OCI-M2 (cell line): ENCODE results near the gene CNP.
"Not testable (repeated sequence)": the region's sequence is repeated elsewhere in the genome, so short reads cannot be mapped to it uniquely, and the experiment has no call there.

ENCODE experiments used
- DNase-seq: peaks from one replicate; lab custom pipeline; 2025; ENCODE audit not compliant: unreplicated experiment; lab: John Stamatoyannopoulos, UW

CNP gene

DNA sequence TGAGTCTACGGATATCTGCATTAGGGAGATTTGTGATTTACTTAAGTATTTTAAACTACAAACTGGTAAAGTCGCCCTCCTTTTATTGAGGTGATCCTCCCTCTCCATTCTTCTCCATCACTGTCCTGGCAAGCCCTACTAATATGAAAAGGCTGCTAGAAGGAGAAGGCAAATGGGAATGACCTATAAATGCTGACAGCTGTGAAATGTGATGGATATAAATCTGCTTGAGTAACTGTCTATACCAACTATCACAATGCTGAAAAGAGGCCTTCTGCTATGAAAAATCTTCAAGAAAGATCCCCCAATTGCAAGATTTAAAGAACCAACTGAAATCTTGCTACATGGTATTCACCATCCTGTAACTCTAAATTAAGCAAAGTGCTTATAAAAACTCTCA lies 35.1 kb downstream of the CNP start:
- no peak for DNase-seq

DNA sequence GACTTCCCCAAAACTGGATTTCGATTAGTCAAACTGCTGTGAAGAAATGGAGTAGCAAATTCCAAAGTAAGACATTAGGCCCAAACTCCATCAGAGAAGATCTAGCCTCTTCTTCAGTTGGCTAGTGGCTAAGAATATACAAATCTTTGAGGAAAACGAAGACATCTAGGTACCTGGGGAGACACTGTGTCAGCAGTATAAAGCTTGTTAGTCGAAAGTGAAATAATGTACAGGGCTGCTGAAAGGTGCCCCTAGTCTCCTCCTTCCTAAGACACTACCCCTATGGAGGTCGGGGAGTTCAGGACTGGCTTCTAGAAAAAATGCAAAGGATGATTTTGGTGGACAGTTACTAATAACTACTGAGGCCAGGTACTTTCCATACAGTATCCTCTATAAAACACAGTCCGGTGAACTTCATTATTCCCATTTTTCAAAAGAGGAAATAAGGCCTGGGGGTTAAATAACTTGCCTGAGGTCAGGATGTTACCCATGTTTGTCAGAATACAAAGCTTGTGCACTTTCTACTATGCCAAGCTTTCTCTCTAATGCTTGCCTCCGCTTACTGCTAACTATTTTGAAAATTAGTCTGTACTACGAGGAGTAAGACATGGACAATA lies 35.7 kb downstream of the CNP start:
- DNase-seq: no peak

DNA sequence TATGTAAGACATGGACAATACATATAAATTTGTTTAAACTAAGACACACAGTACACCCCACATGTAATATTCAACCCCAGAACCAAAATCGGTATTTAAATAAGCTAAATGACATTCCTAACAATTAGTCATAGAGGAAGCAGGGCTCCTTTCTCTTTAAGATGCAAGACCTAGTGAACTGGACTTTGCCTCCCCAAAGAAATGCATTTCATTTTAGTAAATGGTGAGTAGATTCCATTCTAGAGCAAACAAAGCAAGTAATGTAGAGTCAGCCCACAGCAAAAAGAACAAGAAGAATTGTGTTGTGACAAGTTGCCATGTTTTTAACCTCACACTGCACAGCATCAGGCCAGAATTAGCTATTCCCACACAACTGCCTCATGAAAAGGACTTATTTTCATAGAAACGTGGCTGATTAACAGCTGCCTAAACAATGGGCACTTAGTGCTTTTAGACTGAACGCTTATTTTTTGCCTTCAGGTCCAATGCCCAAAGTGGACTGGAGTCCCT lies 36.3 kb downstream of the CNP start:
- DNase-seq: no peak

DNA sequence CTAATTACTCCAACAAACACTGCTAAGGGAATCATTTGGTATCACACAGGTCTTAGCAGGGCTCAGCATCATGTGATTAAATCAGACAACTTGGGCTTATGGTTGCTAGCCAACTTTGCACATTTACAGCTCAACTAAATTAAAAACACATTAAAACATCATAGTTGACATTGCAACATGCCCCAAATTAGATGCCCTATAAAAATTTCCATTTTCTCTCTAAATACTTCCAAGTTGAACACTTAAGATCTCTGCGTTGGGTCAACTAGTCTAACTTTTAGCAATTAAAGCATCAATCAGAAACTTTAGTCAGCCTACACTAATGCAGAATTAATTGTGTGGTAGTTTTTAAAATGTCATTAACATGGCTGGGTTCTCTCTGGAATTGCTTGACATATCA lies 38.6 kb downstream of the CNP start:
- no peak for DNase-seq

DNA sequence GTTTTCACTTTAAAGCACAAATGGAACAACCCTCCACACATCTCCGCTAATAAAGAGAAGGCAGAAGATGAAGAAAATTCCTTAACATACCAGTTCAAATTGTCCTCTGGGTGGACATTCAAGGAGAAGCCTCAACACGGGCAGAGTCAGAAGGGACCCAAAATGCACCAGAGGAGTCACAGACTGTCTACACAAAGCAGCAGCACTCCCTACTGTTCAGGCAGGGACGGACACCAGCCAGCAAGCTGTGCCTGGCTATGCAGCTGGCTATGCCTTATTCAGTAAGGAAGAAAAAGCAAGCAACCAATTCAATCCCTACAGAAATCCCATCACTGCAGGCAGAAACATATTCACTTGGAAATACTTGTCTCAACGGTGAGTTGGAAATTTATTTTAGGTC lies 42.6 kb downstream of the CNP start:
- DNase-seq: no peak

DNA sequence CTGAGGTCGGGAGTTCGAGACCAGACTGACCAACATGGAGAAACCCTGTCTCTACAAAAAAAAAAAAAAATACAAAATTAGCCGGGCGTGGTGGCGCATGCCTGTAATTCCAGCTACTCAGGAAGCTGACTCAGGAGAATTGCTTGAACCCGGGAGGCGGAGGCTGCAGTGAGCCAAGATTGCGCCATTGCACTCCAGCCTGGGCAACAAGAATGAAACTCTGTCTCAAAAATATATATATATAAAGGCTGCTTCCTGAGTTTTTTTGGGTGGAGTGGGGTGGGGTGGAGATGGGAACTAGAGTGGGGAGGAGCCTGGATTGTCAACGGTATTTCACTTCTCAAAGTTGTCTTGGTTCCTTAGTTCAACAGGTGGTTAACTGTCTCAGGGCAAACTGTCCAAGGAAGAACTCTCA lies 43.7 kb downstream of the CNP start:
- DNase-seq: not testable (repeated sequence)

DNA sequence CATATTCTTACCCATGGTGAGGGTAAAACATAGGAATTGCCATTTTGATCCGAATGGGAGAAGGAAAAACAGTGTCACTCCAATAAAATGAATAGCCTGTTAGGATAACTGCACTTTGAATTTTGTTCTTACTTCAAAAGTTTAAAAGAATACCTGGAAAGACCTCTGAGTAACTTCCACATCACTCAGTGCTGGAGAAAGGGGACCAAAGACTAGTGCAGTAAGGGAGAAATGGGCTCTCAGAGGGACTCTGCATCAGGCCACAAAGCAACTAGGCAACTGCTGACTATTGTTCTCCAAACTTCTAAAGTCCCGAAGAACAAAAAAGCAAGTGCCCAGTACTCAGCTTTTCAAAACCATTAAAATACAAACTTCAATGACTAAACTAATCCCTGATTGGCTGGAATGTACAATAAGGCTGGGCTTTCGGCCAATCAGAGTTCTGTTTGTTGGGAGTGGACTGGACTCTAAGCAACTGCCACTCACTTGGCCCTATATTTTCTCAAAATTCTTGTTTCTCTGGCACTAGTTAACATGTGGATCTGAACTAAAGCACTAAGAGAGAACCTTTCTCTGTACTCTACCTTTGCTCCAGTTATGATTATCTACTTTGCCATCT lies 44.4 kb downstream of the CNP start:
- DNase-seq: no peak

DNA sequence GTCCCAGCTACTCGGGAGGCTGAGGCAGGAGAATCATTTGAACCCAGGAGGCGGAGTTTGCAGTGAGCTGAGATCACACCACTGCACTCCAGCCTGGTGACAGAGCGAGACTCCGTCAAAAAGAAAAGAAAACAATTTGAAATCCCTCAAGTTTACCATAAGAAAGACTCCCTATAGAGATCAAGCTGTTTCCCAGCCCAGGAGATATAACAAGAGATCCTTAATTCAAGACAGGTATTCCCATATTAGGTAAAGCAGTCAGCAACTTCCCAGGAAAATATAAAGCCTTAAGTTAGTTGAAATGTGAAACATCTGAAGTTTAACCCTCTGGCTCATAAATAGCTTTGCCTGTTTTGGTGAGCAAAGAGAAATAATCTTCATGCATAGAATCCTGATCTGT lies 45.8 kb downstream of the CNP start:
- not testable (repeated sequence) for DNase-seq

DNA sequence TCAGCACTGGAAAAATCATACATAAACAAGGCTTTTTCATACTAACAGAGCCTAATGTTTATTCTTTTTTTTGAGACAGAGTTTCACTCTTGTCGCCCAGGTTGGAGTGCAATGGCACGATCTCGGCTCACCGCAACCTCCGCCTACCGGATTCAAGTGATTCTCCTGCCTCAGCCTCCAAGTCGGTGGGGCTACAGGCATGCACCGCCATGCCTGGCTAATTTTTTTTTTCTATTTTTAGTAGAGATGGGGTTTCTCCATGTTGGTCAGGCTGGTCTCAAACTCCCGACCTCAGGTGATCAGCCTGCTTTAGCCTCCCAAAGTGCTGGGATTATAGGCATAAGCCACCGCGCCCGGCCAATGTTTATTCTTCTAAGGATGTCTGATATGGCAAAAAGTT lies 47.1 kb downstream of the CNP start:
- DNase-seq: not testable (repeated sequence)

DNA sequence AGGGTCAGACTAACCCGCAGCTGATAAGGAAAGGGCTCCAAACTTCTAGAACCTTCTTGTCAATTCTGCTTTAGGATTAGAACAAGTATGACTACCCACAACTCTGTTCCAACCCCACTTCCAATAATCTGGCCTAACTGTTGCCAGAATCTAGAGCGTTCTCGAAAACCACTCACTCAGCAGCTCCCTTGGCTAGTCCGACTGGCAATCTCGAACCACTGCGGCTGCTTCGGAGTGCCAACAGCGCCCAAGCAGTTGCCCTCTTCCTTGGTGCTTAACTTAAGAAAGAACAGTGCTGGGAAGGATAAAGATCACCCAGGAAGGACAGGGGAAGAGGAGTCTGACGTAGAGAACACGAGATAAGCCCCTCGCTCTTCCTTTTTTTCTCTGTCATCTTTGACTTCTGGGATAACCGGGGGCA lies 49.8 kb downstream of the CNP start:
- DNase-seq: no peak

DNA sequence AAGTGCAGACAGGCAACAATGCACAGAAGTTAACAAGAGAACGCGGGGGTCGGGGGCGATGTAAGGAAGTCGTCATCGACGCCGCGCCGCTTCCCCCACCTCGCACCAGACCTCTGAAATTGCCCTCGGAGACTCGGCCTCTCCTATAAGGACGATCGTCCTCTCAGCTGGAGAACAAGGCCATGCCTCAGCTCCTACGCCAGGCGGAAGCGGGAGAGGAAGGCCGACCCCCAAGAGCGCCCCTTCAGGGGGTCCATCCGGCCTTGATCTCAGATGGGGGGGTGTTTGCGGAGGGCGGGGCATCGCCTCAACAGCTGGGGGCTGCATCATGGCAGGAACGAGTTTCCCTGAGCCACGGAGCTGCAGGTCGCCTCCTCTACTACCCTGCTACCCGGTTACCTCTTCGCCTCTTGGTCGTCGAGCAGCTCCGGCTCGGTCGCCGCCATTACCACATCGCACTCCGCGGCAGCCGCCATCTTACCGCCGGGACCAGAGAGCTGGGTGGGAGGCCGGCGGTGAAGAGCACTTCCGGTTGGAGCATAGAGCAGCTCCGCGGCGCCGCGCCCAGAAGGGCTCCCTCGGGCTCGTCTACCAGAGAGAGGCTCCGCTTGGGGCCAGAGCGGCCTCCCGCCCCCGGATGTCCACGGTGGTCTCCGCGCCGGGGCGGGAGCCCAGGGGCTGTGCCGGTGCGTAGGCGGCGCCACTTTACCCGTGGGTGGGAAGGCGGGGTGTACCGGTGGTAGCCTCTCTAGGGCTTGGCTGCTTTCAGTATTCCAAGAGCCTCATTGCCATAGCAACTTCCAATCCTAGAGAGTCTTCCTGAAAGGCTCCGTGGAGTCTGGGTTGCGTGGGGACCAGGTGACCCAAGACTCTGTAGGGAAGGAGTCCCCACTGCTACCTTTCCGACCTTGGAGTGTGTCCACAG lies 50.6 kb downstream of the CNP start, which contains the start of gene DNAJC7:
Gene DNAJC7 (minus strand): TSS at position 499 of the 925 bp plus-strand sequence. CDS start 23 bp downstream, at position 476.
- peak; percentile 51 for DNase-seq

DNA sequence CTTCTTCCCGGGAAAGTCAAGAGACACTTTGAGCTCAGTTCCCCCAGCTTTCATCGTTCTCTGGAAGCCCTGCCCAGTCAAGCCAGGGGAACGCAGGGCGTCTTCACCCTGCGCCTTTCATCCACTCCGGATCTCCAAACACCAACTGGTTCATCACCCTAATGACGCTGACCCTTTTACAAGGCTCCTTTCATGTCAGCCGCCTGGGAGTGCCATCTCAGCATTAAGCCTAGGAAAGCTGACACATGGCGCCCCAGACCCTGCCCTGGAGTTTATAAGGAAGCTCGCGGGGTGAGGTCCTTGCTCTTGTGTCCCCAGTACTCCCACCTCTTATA lies 51.2 kb downstream of the CNP start:
- DNase-seq: no peak

DNA sequence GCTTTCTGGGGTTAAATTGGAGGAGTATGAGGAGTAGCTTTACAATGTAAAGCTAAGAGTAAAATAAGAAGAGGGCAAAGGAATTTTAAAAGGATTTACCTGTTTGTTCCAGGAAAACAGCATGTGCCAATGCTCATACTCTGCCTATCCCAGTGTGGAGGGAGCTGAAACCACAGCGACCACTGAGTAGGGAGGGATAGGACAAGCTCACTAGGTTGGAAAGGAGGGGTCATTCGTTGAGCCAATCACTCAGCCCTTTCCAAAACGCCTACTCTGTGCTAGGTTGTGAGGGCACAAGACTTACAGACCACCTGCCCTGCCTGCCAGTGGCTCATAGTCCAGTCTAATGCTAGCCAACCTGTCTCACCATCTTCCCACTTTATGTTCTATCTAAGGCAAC lies 51.7 kb downstream of the CNP start:
- DNase-seq: peak; percentile 56

DNA sequence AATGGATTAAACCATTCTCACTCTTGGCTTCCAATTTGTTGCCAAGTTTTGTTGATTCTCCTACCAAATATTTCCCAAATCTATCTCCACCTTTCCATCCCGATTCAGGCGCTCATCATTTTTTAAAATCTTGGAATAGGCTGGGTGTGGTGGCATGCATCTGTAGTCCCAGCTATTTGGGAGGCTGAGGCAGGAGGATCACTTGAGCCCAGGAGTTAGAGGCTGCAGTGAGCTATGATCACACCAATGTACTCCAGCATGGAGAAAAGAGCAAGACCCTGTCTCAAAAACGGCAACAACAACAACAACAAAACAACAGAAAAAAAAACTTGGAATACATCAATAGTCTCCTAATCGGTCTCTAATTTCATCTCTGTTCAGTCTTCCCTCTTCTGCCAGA lies 52.4 kb downstream of the CNP start:
- DNase-seq: no peak

DNA sequence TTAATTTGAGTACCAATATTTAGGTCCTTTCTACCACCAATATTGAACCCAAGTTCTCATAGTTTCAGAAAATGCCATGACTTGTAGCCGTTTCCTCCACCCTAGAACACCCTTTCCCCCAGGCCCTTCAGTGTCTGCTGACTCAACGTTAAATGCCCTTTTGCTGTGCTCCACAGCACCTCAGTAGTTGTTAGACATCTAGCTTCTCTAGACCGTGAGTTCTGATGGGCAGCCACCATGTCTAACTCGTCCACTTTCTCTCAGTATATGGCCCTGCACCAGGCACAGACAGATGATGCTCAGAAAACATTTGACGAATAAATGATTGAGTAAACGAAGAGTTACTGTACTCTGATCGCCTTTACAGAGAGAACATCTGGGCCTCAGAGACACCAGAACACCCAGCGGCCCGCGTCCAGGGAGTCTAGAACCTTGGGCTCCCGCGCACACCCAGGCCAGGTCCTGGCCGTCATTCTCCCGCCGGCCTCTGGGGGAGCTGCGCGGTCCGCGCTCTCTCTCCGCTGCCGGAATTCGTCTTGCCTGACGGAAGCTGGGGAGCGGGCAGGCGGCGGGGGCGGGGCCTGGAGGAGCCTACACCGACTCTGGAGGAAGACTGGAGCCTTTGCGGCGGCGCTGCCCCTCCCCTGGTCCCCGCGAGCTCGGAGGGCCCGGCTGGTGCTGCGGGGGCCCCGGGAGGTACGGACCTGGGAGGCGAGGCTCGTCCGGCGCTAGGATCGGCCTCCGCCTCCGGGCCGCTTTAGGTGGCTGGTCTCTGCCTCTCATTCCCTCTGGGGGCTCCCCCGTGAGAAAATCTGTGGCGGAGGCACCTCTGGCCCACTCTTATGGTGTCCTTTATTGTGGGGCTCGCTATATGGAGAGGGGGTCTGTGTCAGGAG lies 53.2 kb downstream of the CNP start, which contains the start of gene NKIRAS2:
Gene NKIRAS2 (plus strand): TSS at position 582 of the 896 bp plus-strand sequence. CDS start 1,488 bp downstream, outside the sequence.
- no peak for DNase-seq

DNA sequence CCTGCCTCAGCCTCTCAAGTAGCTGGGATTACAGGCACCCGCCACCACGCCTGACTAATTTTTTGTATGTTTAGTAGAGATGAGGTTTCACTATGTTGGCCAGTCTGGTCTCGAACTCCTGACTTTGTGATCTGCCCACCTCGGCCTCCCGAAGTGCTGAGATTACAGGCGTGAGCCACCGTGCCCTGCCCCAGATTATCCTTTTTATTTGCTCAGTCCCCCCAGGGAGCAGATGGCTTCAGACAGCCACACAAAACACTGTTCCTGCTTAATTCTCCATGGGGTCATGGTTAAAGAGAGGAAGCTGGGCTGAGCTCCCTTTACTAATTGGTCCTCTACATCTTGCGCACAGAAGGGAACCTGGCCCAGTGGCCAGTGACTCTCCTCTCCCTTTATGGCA lies 54.2 kb downstream of the CNP start:
- not testable (repeated sequence) for DNase-seq

DNA sequence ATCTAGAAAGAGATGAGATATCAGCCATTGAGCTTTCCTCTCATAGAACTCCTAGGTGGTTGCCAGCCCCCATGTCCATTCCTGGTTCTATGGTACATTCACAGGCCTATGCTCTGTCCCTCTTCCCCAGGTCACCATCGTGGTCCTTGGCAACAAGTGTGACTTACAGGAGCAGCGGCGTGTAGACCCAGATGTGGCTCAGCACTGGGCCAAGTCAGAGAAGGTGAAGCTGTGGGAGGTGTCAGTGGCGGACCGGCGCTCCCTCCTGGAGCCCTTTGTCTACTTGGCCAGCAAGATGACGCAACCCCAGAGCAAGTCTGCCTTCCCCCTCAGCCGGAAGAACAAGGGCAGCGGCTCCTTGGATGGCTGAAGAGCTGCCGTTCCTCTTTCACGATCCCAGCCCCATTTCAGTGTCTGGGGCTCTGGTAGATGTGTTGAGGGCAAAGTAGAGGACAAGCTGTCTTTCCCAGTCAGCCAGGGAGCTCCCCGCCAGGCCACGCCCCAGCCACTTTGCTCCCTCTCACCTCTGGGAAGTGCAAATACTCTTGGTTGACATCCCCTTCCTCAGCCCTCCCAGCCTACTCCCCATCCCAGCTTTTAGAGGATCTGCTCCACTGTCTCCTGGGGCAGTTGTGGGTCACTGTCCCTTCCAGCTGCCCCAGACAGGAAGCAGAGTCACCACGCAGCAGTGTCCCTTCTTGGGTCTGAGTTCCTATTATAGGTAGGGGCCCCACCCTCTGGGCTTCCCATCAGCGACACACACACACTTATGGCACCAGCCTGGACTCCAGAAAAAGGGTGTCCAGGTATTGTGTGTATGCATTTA lies 57.1 kb downstream of the CNP start:
- no peak for DNase-seq

DNA sequence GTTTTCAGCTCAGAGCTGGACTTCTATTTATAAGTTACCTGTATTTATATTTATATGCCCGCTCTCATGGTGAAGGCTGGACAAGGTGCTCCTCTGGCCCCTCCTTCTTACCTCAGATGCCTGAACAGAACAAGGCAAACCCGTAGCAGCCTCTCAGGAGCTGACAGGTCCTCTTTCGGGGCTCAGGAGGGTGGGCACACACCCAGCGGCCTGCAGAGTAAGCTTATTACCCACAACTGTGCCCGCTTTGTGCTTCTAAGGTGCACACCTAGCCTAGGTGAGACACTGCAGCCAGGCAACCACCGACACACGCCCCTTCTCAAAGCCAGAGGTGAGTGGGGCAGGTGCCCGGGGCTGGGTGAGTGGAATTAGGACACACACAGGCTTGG lies 58.6 kb downstream of the CNP start:
- no peak for DNase-seq

DNA sequence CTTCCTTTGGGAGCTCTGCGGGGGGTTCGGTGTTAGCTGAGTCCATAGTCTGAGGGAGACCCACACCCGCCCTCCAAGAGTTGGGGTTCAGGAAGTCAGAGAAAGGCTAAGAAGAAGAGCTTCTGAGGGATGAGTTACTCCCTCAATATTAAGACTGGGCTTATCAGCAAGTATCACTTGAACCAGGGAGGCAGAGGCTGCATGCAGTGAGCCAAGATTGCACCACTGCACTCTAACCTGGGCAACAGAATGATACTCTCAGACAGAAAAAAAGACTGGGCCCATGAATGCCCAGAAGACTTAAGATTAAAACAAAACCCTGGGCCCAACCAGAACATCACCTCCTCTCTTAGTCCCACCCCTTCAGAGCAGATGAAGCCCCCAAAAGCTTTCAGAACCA lies 59.3 kb downstream of the CNP start:
- DNase-seq: no peak
